PC-3 (cell line): ENCODE results near the gene ASB5.

Experiments used
- CTCF ChIP-seq: fragments of 300-600 bp; sonication (generic); conservative IDR thresholded peaks from 2 replicates; pipeline ENCODE4 v1.5.1; 2017; ENCODE audit warnings: antibody characterized with exemption, low read depth, mild to moderate bottlenecking, low read length
- EZH2 ChIP-seq: fragments of 300-600 bp; sonication (generic); IDR thresholded peaks from one replicate; pipeline ENCODE4 v1.6.1; 2017; ENCODE audit warnings: antibody characterized with exemption, mild to moderate bottlenecking, low read length; ENCODE audit not compliant: unreplicated experiment

- no peak for TF ChIP-seq CTCF
- no peak for TF ChIP-seq EZH2
Observed at GRCh38 chr4:176289561-176289960, 20.5 kb upstream of the ASB5 start.
